Measurements from ENCODE around the gene TPRG1L.
A peak's percentile ranks its signal among the peaks of the same experiment; 100 is the strongest.

Gene TPRG1L

DNA sequence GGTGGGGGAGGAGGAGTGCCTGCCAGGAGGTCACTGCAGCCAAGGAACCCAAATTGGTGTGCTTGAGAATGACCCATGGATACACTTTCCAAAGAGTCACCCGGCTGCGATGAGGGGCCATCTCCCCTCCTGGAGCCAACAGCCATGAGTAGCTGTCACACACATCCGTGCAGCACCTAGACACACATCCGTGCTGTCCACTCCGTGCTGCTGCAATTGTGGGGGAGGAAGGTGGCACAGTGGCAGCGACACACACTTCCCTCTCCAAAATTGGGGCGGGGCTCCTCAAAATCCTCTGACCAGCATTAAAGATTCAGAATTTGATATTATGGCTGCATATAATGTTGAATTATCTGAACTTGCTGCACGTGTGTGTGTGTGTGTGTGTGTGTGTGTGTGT is 43.3 kb downstream of the TPRG1L start:
- ATAC-seq (ENCODE audit: low read depth) (no peak), DNase-seq (ENCODE audit: low spot score) (no peak)
- Histone ChIP-seq H3K36me3 (ENCODE audit: low read depth) (no peaks in the 10 kb centered on the region), H3K27ac (ENCODE audit: poor library complexity, severe bottlenecking) (no peak overlapping the region), H3K4me1 (ENCODE audit: insufficient read depth, poor library complexity, severe bottlenecking) (peaks cover 6% of the 10 kb centered on the region), H3K27me3 (ENCODE audit: insufficient read depth, poor library complexity, severe bottlenecking) (no peaks in the 10 kb centered on the region), H3K4me3 (ENCODE audit: severe bottlenecking) (no peak overlapping the region), H3K9me3 (ENCODE audit: severe bottlenecking) (no peaks in the 10 kb centered on the region)
- TF ChIP-seq CTCF (IDR thresholded peaks at IDR 0.05; ENCODE audit: poor library complexity, severe bottlenecking) = no peak

- Histone ChIP-seq H3K9me3 (ENCODE audit: severe bottlenecking) (no peaks in the 10 kb centered on the region), H3K4me3 (ENCODE audit: severe bottlenecking) (no peak overlapping the region), H3K36me3 (ENCODE audit: low read depth) (no peaks in the 10 kb centered on the region), H3K27me3 (ENCODE audit: insufficient read depth, poor library complexity, severe bottlenecking) (no peaks in the 10 kb centered on the region), H3K27ac (ENCODE audit: poor library complexity, severe bottlenecking) (no peak overlapping the region), H3K4me1 (ENCODE audit: insufficient read depth, poor library complexity, severe bottlenecking) (peaks cover 6% of the 10 kb centered on the region)
- TF ChIP-seq CTCF (IDR thresholded peaks at IDR 0.05; ENCODE audit: poor library complexity, severe bottlenecking) = no peak
- DNase-seq (ENCODE audit: low spot score) (peak; percentile 71), ATAC-seq (ENCODE audit: low read depth) (peak; percentile 61)
Measured at GRCh38 chr1:3668585-3669300, 43.9 kb downstream of the TPRG1L start.

GRCh38 chr1:3669421-3669821 is 44.6 kb downstream of the TPRG1L start:
- H3K9me3 ChIP-seq (ENCODE audit: severe bottlenecking) = no peaks in the 10 kb centered on the region
- TF ChIP-seq CTCF (IDR thresholded peaks at IDR 0.05; ENCODE audit: poor library complexity, severe bottlenecking) = no peak
- H3K27ac ChIP-seq (ENCODE audit: poor library complexity, severe bottlenecking) = no peak overlapping the region
- no peak for DNase-seq (ENCODE audit: low spot score)
- H3K4me1 ChIP-seq (ENCODE audit: insufficient read depth, poor library complexity, severe bottlenecking) = peaks cover 7% of the 10 kb centered on the region
- H3K36me3 ChIP-seq (ENCODE audit: low read depth) = no peaks in the 10 kb centered on the region
- no peak overlapping the region for H3K4me3 ChIP-seq (ENCODE audit: severe bottlenecking)
- ATAC-seq (ENCODE audit: low read depth) = no peak
- H3K27me3 ChIP-seq (ENCODE audit: insufficient read depth, poor library complexity, severe bottlenecking) = no peaks in the 10 kb centered on the region

DNA sequence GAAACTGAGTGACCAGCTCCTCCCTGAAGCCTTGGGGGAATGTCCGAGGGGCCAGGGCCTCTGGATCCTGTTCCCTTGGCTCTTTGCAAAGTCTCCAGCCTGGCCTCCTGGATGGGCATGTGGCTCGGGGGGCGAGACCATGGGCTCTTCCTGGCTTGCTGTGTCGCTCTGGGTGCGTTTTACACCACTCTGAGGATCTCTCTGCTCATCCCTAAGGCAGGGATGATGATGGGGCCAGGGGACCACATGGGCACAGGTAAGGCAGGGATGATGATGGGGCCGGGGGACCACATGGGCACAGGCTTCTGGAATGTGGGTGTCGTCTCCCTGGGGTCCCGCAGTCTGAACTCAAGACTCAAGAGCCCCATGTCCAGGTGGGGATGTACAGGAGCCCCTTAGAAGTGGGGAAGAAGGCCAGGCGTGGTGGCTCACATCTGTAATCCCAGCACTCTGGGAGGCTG is 45.2 kb downstream of the TPRG1L start:
- Histone ChIP-seq H3K9me3 (ENCODE audit: severe bottlenecking) (no peaks in the 10 kb centered on the region), H3K4me3 (ENCODE audit: severe bottlenecking) (no peak overlapping the region), H3K27me3 (ENCODE audit: insufficient read depth, poor library complexity, severe bottlenecking) (no peaks in the 10 kb centered on the region), H3K27ac (ENCODE audit: poor library complexity, severe bottlenecking) (no peak overlapping the region), H3K36me3 (ENCODE audit: low read depth) (no peaks in the 10 kb centered on the region), H3K4me1 (ENCODE audit: insufficient read depth, poor library complexity, severe bottlenecking) (peaks cover 7% of the 10 kb centered on the region)
- no peak for ATAC-seq (ENCODE audit: low read depth)
- TF ChIP-seq CTCF (IDR thresholded peaks at IDR 0.05; ENCODE audit: poor library complexity, severe bottlenecking) = no peak
- DNase-seq (ENCODE audit: low spot score) = no peak

DNA sequence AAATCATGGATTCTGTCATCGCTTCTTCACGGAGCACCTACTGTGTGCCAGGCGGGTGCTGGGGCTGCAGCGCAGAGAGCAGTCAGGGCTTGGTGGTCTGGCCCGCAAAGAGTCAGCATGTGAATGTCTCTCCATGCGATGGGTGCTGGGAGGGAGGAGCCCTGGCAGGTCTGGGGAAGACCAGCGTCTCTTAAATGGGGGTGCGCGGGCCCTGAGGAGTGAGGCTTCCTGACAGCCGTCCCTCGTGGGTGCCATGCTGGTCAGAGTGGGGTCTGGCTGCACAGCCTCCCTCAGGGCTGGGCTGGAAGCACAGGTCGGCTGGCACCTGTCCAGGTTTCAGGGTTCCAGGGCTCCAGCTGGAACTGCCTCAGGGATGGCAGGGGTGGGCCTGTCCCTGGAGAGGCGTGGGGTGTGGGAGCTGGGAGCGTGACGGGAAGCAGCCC is 46.0 kb downstream of the TPRG1L start:
- no peak overlapping the region for H3K4me3 ChIP-seq (ENCODE audit: severe bottlenecking)
- H3K27me3 ChIP-seq (ENCODE audit: insufficient read depth, poor library complexity, severe bottlenecking) = no peaks in the 10 kb centered on the region
- no peak overlapping the region for H3K27ac ChIP-seq (ENCODE audit: poor library complexity, severe bottlenecking)
- TF ChIP-seq CTCF (IDR thresholded peaks at IDR 0.05; ENCODE audit: poor library complexity, severe bottlenecking) = no peak
- H3K4me1 ChIP-seq (ENCODE audit: insufficient read depth, poor library complexity, severe bottlenecking) = peaks cover 4% of the 10 kb centered on the region
- no peaks in the 10 kb centered on the region for H3K9me3 ChIP-seq (ENCODE audit: severe bottlenecking)
- H3K36me3 ChIP-seq (ENCODE audit: low read depth) = no peaks in the 10 kb centered on the region
- ATAC-seq (ENCODE audit: low read depth) = no peak
- DNase-seq (ENCODE audit: low spot score) = peak; percentile 60
